ENCODE measurements around the gene SLC35E1.
"Not testable (repeated sequence)": the region's sequence is repeated elsewhere in the genome, so short reads cannot be mapped to it uniquely, and the experiment has no call there.

SLC35E1 gene

DNA sequence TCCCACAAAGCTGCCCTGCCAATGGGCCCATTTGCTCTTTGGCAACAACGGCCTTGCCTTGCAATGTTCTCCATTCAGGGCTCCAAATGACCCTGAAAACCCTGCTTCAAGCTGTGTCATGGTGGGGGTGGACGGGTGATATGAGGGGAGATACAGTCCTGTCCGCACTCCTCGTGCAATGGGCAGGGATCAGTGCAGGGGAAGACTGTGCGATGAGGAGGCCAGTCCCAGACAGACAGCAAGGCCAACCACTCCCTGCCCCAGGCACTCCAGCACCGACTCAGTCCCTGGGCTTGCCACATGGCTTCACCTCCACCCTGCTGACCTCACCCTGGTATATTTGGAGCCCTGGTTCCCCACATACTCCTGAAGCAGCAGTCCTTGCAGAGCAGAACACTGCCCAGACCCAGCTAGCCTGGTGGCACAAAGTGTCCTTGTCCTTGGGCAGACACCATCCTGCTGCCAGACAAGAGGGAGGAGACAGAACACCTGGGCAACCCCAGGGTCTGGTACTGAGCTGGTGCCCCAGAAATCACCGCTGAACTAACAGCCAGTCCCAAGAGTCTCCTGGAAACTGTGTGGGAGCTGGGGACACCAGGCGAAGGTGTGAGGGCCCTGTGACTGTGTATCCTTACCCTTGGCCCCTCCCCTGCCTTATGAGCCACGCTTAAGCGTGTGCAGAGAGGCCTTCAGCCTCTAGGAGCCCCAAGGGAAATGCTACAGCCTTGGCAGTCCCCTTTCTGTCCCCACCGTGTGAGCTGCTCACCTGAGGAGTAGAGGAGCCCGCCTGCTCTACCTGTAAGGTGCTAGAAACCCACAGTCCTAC lies 9.1 kb upstream of the SLC35E1 start:
- no peak for DNase-seq (ENCODE audit: low read depth)

DNA sequence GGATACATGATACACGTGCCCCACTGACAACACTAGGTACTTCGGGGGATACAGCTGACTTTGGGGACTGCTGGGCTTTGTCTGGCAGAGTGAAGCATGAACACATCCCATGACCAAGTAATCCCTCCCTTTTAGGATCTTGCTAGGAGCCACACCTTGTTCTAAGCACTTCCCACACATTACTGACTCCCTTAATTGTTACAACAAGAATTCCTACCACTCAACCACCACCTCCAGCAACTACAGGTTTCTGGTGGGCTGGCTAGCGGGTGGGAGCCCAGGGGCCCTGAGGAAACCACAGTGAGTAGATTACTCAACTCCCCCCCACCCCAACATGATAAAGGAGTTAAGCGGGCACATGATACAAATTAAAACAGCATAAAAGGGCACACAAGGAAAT lies 7.2 kb upstream of the SLC35E1 start:
- no peak for DNase-seq (ENCODE audit: low read depth)

DNA sequence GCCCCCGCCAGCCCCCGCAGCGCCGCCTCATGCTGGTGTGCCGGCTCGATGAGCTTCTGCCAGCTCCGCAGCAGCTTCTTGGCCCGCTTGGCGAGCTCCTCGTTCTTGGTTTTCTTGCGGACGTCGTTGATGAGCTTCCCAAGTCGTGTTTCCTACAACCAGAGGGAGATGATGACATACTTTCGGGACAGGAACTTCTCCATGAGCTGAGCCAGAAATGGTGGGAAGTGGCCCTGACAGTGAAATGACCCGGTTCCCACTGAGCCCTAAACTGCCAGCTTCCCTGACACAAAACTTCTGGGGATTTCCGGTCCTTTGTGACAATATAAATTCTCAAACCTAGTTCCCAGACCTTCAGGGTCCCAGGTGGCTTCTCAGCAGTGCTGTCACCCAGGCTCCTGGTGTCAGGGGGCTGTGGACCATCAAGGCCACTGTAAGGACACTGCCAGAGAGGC lies 5.3 kb upstream of the SLC35E1 start:
- no peak for DNase-seq (ENCODE audit: low read depth)

DNA sequence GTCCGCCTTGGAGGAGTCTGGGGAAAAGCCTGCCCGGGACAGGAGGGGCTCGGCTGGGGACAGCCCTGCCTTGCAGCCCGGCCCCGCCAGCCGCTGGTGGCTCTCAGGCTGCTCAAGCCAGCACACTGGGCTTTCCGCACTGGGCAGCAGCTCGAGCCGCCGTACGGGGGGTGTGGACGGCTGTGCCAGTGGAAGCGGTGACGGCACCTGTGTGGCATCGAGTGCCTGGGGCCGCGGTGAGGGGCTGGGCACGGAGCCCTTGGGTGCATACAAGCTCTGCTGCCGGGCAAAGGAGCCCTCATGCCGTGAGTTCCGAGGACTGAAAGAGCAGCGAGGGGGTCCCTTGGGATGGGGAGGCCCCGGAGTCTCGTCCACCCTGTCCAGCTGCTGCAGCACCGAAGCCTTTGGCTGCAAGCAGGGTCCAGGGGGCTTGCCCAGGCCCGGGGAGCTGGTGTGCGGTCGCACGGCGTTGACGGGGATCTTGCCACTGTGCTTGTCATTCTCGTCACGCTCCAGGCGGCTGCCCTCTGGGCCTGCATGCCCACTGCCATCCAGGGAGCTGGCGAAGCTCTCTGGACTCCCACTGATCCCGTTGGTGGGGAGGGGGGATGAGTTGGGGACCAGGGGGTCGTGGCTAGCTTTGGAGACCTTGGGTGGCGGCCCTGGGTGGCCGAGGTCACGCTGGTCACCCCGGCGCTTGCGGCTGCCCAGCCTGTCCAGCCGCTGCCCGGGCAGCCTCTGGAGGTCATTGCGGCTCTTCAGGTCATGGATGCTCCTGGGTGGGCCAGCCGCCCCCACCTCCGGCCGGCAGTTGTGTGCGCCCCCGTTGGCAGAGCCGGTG lies 4.7 kb upstream of the SLC35E1 start:
- no peak for DNase-seq (ENCODE audit: low read depth)

DNA sequence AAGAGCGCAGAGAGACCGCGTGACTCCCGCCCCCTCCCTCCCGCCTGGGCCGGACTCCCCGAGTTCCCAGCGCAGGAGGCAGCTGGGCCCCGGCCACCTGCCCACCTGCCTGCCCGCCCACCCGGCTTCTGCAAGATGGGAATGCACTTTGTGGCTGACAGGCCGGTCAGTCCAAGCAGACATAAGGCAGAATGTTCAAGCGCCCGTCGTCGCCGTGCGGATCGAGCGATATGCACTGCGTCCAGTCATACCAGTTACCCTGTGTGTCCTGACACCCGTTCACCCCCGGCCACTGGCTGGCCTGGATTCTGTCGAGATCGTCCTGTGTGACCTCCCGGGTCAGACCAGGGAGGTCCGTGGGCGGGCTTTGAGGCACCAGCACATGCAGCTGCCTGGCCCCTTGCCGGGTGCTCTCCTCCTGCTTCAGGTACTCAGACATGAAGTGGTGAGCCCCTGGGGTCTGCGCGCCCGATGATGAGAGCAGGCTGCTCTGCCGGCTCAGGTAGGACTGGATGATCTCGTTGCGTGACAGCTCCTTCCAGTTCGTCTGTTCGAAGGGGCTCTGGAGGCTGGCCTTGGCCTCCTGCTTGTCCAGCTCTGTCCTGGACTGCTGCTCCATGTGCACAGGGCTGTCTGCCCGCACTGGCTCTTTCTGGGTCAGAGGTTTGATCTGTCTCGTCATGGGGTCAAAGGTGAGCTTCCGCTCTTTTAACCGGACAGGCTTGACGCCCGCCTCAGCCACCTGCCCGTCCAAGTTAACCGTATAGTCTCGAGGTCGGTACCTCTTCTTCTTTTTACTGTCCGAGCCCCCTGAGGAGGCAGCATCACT lies 3.9 kb upstream of the SLC35E1 start:
- DNase-seq (ENCODE audit: low read depth) = no peak

DNA sequence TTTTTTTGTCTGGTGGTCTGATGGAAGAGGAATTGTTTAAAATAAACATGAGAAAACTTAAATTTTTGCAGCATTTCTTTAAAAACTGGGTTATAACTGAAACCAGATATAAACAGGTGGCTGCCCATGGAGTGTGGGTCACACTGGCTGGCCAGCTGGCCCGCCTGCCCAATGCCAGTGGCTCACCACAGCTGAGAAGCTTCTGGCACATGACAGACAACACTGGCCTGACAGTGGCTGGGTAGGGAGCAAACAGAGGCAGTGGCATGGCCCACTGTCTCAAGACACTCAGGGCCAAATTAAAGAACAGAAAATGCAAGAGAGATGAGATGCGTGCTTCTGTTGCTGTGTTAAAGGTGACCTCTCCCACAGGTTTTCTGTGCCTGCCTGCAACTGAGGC lies 3.1 kb upstream of the SLC35E1 start:
- no peak for DNase-seq (ENCODE audit: low read depth)

DNA sequence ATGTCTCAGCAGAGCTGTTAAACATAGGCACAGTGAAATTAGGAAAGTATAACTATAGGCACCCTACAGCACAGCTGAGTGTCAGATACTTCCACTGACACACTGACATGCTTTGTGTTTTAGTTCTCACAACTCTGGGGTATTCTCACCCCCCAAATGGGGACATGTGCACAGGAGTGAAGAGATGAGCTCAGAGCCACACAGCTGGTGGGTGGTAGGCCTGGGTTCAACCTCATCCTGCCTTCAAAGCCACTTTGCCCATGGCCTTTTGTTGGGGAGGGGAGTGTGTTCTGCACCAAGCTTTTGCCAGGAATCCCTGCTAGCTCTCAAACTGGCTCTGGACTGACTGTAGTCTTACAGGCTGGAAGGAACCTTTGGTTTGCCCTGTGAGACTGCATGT lies 1.7 kb upstream of the SLC35E1 start:
- no peak for DNase-seq (ENCODE audit: low read depth)

DNA sequence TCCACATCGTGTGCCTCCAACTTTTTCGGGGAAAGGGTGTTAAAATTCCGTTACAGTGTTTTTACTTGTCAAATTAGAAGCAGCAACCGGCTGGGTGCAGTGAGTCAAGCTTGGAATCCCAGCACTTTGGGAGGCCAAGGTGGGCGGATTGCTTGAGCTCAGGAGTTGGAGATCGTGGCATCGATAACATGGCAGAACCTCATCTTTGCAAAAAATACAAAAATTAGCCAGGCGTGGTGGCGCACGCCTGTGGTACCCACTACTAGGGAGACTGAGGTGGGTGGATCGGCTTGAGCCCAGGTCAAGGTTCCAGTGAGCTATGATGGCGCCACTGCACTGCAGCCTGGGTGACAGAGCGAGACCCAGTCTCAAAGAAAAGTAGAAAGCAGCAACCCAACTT lies 1.1 kb upstream of the SLC35E1 start:
- no peak for DNase-seq (ENCODE audit: low read depth)

DNA sequence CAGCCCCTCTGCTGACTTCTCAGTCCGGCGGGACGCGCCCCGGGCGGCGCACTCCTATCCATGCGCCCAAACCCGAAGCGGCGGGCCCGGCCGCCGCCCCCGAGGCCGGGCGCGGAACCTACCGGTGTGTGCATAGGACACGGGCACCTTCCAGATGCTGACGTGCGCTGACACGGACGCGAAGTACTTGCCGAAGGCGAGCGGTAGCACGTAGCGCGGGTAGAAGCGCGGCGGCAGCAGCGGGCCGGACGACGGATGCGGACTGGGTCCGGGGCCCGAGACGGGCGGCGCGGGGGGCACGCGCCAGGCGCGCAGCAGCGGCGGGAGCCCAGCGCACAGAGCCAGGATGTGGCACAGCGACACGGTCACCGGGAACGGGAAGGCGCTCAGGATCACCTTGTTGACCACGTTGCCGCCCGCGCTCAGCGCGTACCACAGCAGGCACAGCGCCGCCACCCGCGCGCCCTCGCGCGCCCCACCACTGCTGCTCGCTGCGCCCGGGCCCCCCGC lies 338 bp downstream of the SLC35E1 start:
- DNase-seq (ENCODE audit: low read depth) = no peak

DNA sequence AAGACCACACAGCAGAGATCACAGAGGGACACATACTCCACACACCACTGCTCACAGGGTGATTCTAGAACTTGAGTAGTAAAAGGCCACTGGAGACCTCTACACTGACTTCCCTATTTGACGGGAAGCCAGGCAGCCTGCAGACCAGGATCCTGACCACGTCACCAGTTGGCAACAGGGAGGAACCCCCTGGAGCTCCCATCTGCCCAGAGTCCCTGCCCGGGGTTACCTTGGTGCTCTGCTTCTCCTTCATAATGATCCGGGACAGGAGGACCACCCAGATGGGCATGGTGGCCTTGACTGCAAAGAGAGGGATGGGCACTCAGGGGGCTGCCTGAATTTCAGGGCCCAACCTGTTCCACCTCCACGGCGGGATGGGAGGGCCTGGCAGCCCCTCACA lies 932 bp downstream of the SLC35E1 start:
- DNase-seq (ENCODE audit: low read depth) = no peak

DNA sequence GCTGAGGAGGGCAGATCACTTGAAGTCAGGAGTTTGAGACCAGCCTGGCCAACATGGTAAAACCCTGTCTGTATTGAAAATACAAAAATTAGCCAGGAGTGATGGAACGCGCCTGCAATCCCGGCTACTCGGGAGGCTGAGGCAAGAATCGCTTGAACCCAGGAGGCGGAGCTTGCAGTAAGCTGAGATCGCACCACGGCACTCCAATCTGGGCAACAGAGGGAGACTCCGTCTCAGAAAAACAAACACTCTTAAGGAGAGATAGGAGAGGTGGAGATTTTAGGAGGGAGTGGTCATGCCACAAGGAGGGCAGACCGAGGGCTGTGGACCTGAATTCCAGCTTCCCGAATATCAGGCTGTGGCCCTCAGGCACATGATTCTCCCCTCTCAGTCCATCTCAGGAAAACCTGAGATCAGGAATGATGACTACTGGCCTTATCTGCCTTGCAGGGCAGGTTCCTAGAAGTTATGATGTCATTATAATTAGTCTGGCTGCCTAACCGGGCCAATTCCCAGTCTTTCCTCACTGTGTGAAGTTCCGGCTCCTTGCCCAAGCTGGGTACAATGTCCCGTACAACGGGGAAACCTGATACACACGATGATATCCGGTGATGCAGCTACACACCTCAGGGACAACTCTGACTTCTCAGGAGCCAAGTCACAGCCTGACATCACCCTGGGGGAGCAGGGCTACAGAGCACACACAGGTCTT lies 2.5 kb downstream of the SLC35E1 start:
- DNase-seq (ENCODE audit: low read depth) = no peak

DNA sequence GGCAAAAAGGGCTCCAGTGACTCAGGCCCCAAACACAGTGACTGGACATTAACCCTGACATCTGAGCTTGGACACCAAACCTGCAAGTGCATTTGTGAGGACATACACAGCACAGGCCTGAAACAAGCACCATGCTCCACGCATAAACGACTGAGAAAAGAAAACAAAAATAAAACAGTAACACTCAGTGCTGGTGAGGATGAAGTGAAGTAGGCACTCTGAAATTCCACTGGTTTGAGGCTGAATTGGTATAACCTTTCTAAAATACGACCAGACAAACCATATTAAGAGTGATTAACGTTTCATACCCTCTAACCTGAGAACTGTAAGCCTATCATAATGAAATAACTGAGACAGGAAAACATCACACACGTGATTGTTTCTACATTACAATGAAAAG lies 5.5 kb downstream of the SLC35E1 start:
- DNase-seq (ENCODE audit: low read depth) = no peak

DNA sequence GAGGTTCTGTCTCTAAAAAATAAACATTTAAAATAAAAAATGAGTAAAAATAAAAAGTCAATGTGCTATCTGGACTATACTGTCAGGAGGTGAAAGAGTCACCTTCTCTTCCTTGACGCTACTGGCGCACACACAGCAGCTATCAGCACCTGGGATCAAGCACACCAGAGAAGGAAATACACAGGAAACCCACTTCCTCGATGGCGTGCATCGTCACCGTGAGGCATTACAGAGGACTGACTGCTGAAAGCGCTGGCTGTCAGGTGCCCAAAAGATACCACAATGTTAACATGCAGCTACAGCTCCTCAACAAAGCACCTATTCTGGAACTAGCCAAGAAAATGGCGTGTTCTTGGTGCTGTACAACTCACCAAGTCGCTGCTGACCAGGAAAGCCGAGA lies 6.1 kb downstream of the SLC35E1 start:
- no peak for DNase-seq (ENCODE audit: low read depth)

DNA sequence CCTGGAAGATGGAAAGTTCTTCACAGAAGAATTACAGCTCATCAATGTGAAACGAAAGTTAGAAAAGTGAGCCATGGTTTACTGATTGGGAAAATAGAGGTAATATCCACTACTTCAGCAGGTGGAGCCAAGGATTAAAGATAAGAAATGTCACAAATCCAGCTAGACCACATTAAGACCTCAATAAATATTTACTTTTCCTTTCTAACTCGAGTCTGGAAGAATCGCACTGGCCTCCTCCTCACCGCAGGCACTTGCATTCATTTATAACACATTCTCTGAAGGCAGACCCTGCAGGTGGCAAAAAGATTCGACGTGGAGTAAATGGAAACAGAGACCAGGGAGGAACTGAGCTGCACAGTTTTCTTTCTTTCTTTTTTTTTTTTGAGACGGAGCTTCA lies 7.4 kb downstream of the SLC35E1 start:
- DNase-seq (ENCODE audit: low read depth) = no peak

DNA sequence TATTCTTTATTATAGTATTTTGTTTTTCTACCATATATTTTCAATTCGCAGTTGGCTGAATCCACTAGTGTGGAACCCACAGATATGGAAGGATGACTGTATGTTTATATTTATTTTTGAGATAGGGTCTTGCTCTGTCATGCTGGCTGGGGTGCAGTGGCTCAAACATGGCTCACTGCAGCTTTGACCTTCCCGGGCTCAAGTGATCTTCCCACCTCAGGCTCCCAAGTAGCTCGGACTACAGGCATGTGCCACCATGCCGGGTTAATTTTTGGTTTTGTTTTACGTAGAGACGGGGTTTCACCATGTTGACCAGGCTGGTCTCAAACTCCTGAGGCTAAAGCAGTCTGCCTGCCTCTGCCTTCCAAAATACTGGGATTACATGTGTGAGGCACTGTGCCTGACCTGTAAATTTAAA lies 9.6 kb downstream of the SLC35E1 start:
- no peak for DNase-seq (ENCODE audit: low read depth)

DNA sequence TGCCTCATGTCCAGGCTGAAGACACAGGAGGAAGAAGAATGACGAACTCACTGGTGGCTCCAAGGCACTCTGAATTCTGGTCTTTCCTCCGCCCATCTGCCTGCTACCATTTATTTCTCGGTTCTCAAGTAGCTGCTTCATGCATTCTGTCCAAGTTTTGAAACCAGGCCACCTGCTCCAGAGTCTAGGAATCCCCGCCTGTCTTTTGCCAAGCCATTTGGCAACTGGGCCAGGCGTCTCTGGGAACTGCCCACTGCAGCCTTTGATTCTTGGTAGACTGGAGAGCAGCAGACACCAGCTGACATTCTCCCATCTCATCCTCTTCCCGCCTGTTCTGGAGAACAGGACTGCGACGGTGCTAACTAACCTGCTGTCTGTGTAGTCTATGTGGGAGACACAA lies 10.8 kb downstream of the SLC35E1 start:
- DNase-seq (ENCODE audit: low read depth) = no peak

DNA sequence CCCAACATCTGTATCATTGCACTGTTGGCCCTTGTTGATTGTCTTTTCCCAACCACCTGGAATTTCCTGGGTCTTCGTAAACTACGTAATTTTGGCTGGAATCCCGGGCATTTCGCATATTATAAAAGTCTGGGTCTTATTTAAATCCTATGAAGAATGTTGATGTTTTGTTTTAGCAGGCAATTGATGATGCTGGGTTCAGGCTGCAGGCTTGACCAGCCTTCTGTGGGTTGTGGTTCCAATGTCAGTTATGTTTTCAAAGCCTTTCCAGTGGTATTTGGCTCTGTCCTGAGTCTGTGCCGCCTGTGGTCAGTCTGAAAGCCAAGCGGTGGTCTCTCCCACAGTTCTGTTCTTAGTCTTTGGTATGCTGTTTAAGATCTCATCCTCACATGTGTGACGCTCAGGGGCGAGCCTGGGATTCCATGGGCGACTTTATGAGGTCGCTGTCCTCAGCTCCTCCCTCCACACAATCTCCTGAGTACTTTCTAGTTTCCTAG lies 12.4 kb downstream of the SLC35E1 start:
- no peak for DNase-seq (ENCODE audit: low read depth)

DNA sequence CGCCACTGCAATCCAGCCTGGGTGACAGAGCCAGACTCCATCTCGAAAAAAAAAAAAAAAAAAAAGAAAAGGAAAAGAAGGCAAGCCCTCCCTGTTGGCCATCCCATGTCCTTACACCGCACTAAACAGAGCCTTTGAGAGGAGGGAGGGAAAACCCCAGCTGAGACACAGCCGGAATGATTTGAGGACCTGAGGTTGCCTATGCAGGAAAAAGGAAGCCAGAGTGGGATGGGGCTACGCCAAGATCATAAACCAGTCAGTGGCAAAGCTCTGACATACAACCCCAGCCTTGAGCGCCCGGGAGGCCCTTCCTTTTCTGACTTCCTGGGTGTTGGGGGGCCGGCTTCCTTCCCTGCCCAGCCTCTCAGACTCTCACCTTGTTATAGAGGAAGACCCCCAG lies 17.4 kb downstream of the SLC35E1 start:
- DNase-seq (ENCODE audit: low read depth) = no peak

DNA sequence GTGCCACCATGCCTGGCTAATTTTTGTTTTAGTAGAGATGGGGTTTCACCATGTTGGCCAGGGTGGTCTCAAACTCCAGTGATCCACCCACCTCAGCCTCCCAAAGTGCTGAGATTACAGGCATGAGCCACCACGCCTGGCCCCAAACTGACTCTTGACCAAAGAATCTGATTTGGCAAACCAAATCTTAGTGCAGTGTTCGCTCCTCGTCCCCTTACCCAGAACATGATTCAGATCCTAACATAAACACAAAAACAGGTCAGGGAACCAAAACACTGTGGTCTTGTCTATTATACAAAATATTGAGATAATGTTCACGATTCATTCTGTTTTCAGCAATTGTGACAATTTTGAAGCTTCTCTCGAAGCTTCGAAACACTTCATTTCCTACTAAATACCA lies 20.3 kb downstream of the SLC35E1 start:
- not testable (repeated sequence) for DNase-seq (ENCODE audit: low read depth)

DNA sequence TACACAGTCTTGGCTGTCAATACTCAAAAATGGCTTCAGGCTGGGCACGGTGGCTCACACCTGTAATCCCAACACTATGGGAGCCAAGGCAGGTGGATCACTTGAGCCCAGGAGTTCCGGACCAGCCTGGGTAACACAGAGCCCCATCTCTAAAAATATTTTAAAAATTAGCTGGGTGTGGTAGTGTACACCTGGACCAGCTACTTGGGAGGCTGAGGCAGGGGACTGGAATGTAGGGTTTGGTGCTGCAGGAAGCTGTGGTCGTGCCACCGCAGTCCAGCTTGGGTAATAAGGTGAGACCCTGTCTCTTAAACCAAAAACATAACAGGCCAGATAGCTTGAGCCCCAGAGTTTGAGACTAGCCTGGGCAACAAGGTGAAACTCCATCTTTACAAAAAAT lies 23.3 kb downstream of the SLC35E1 start:
- no peak for DNase-seq (ENCODE audit: low read depth)

DNA sequence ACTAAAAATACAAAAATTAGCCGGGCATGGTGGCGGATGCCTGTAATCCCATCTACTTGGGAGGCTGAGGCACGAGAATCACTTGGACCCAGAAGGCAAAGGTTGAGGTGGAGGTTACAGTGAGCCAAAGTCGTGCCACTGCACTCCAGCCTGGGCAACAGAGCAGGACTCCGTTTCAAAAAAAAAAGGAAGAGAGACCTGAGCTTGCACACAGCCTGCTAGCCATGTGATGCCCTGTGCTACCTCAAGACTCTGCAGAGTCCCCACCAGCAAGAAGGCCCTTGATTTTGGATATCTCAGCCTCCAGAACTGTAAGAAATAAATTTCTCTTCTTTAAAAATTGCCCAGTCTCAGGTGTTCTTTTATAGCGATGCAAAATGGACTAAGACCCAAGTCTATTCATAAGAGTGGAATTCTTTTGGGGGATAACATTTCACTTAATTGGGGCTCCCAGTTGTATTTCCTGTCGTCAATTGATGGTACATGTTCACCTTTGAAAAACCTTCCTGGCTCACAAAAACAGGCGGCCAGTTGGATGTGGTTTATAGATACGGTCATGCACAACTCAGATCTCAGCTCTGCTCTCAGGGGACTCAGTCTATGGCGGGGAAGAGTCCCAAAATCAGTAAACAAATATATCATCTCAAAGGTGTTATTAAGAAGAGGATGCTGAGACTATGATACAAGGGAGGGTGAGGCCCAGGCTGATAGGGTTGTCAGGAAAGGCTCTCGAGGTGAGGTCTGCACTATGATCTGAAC lies 27.6 kb downstream of the SLC35E1 start:
- DNase-seq (ENCODE audit: low read depth) = no peak

Measured in amniotic epithelial cell (primary cell).